ENCODE measurements around the gene PLPP7.

Gene PLPP7

GRCh38 chr9:131310833-131311554, 21.5 kb downstream of the PLPP7 start:
- Histone ChIP-seq H3K9me3 (no peaks in the 10 kb centered on the region), H3K36me3 (no peaks in the 10 kb centered on the region), H3K4me3 (ENCODE audit: low read depth in 1 of 2, low read length in 1 of 2) (no peak overlapping the region), H3K27ac (no peak overlapping the region), H3K4me1 (ENCODE audit: control insufficient read depth in 1 of 2, insufficient read depth in 1 of 2, low read depth in 1 of 2, low read length in 1 of 2) (peaks cover 0 to 6% of the 10 kb centered on the region in 2 experiments), H3K27me3 (peaks cover 10% of the 10 kb centered on the region)
- TF ChIP-seq CTCF (IDR thresholded peaks at IDR 0.05) = no peak

- H3K27ac ChIP-seq = no peak overlapping the region
- no peaks in the 10 kb centered on the region for H3K36me3 ChIP-seq
- peaks cover 10% of the 10 kb centered on the region for H3K27me3 ChIP-seq
- peaks cover 0 to 6% of the 10 kb centered on the region in 2 experiments for H3K4me1 ChIP-seq (ENCODE audit: control insufficient read depth in 1 of 2, insufficient read depth in 1 of 2, low read depth in 1 of 2, low read length in 1 of 2)
- H3K9me3 ChIP-seq = no peaks in the 10 kb centered on the region
- no peak overlapping the region for H3K4me3 ChIP-seq (ENCODE audit: low read depth in 1 of 2, low read length in 1 of 2)
- TF ChIP-seq CTCF (IDR thresholded peaks at IDR 0.05) = no peak
Measured at GRCh38 chr9:131312246-131312645, 22.7 kb downstream of the PLPP7 start.

DNA sequence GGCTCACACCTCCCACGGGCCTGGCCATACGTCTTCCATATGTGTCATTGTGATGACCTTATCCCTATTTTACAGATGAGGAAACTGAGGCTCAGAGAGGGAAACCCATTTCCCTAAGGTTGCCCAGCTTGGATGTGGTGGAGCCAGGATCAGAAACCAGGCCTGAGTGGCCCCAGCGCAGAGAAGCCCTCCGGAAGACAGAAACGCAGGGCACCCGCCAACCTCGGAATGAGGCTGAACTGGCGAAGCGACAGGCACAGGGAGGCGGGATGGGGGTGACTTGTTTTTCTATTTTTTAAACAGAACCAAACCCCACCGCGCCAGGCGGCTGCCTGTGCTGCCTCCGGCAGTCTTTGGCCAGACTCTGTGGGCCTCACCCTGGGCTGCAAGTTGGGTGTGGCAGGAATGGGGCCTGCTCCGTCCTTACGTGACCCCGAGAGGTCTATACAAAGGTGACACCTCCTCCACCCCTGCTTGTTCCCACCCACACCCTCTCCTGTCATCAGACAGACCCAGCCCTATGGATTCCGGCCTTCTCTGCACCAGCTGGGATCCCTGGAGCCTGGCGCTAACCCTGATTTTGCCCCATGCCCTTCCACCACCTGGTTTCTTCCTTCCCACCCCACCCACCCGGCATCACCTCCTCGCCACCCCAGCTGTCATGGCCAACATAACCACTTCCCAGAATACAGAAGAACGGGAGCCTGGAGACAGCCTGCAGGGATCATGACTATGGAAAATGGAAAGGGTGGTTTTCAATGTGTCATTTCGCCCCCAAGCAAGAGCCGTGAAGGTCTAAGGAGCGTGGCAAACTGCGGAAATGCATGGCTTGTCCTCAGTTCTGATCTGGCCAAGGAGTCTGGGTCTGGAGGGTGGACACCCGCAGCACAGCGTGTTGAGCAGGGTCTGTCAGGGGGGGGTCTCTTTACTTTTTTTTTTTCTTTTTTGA, 23.6 kb downstream of the PLPP7 start:
- no peak overlapping the region for H3K4me3 ChIP-seq (ENCODE audit: low read depth in 1 of 2, low read length in 1 of 2)
- no peaks in the 10 kb centered on the region for H3K36me3 ChIP-seq
- H3K9me3 ChIP-seq = no peaks in the 10 kb centered on the region
- no peak overlapping the region for H3K27ac ChIP-seq
- H3K4me1 ChIP-seq (ENCODE audit: control insufficient read depth in 1 of 2, insufficient read depth in 1 of 2, low read depth in 1 of 2, low read length in 1 of 2) = peaks cover 0 to 6% of the 10 kb centered on the region in 2 experiments
- peaks cover 10% of the 10 kb centered on the region for H3K27me3 ChIP-seq
- TF ChIP-seq CTCF (IDR thresholded peaks at IDR 0.05) = no peak

- Histone ChIP-seq H3K4me1 (ENCODE audit: control insufficient read depth in 1 of 2, insufficient read depth in 1 of 2, low read depth in 1 of 2, low read length in 1 of 2) (no peaks in the 10 kb centered on the region), H3K4me3 (ENCODE audit: low read depth in 1 of 2, low read length in 1 of 2) (no peak overlapping the region), H3K36me3 (no peaks in the 10 kb centered on the region), H3K27ac (no peak overlapping the region), H3K27me3 (no peaks in the 10 kb centered on the region), H3K9me3 (no peaks in the 10 kb centered on the region)
- no peak for TF ChIP-seq CTCF (IDR thresholded peaks at IDR 0.05)
Measured at GRCh38 chr9:131318231-131319085, 28.9 kb downstream of the PLPP7 start.

- no peak overlapping the region for H3K4me3 ChIP-seq (ENCODE audit: low read depth in 1 of 2, low read length in 1 of 2)
- H3K9me3 ChIP-seq = no peaks in the 10 kb centered on the region
- no peaks in the 10 kb centered on the region for H3K27me3 ChIP-seq
- TF ChIP-seq CTCF (IDR thresholded peaks at IDR 0.05) = no peak
- no peaks in the 10 kb centered on the region for H3K36me3 ChIP-seq
- no peak overlapping the region for H3K27ac ChIP-seq
- no peaks in the 10 kb centered on the region for H3K4me1 ChIP-seq (ENCODE audit: control insufficient read depth in 1 of 2, insufficient read depth in 1 of 2, low read depth in 1 of 2, low read length in 1 of 2)
Measured at GRCh38 chr9:131319486-131319885, 30.0 kb downstream of the PLPP7 start.

Data from neutrophil (primary cell).